ENCODE measurements around the gene CRACDL. TPM values are rescaled to one million over a fixed set of nuclear protein-coding genes. Genes with fewer than 3 reads are reported as not detected.

The CRACDL gene
- total RNA-seq, 1 experiment from 2014 or later: 3.1 TPM

- DNase-seq (ENCODE audit: low spot score): no peak
Measured at GRCh38 chr2:98859323-98859722, 76.7 kb downstream of the CRACDL start.

- DNase-seq (ENCODE audit: low spot score): no peak
Measured at GRCh38 chr2:98857001-98857400, 79.0 kb downstream of the CRACDL start.

GRCh38 chr2:98854682-98855081, 81.3 kb downstream of the CRACDL start:
- no peak for DNase-seq (ENCODE audit: low spot score)

- DNase-seq (ENCODE audit: low spot score): no peak
Measured at GRCh38 chr2:98852932-98853331, 83.1 kb downstream of the CRACDL start.

- no peak for DNase-seq (ENCODE audit: low spot score)
Measured at GRCh38 chr2:98850074-98850473, 86.0 kb downstream of the CRACDL start.

GRCh38 chr2:98849113-98849512, 86.9 kb downstream of the CRACDL start:
- DNase-seq (ENCODE audit: low spot score): no peak

- DNase-seq (ENCODE audit: low spot score): no peak
Measured at GRCh38 chr2:98847853-98848252, 88.2 kb downstream of the CRACDL start.

GRCh38 chr2:98846041-98846440, 90.0 kb downstream of the CRACDL start:
- DNase-seq (ENCODE audit: low spot score): no peak

- no peak for DNase-seq (ENCODE audit: low spot score)
Measured at GRCh38 chr2:98842136-98842535, 93.9 kb downstream of the CRACDL start.

- peak; percentile 14 for DNase-seq (ENCODE audit: low spot score)
Measured at GRCh38 chr2:98839292-98839691, 96.7 kb downstream of the CRACDL start.

GRCh38 chr2:98835831-98836385, 100.1 kb downstream of the CRACDL start:
- no peak for DNase-seq (ENCODE audit: low spot score)

- DNase-seq (ENCODE audit: low spot score): no peak
Measured at GRCh38 chr2:98833917-98834263, 102.1 kb downstream of the CRACDL start.

GRCh38 chr2:98833172-98833916, 102.7 kb downstream of the CRACDL start:
- no peak for DNase-seq (ENCODE audit: low spot score)

GRCh38 chr2:98832172-98832571, 103.9 kb downstream of the CRACDL start:
- DNase-seq (ENCODE audit: low spot score): no peak

- DNase-seq (ENCODE audit: low spot score): no peak
Measured at GRCh38 chr2:98830571-98831145, 105.4 kb downstream of the CRACDL start.

GRCh38 chr2:98829581-98830270, 106.3 kb downstream of the CRACDL start:
- peak; percentile 21 for DNase-seq (ENCODE audit: low spot score)

- DNase-seq (ENCODE audit: low spot score): no peak
Measured at GRCh38 chr2:98828793-98829371, 107.1 kb downstream of the CRACDL start.

GRCh38 chr2:98828369-98828744, 107.7 kb downstream of the CRACDL start:
- no peak for DNase-seq (ENCODE audit: low spot score)

- DNase-seq (ENCODE audit: low spot score): no peak
Measured at GRCh38 chr2:98827625-98828368, 108.2 kb downstream of the CRACDL start.

- DNase-seq (ENCODE audit: low spot score): no peak
Measured at GRCh38 chr2:98826856-98827255, 109.2 kb downstream of the CRACDL start.

- DNase-seq (ENCODE audit: low spot score): no peak
Measured at GRCh38 chr2:98825858-98826257, 110.2 kb downstream of the CRACDL start.

- DNase-seq (ENCODE audit: low spot score): no peak
Measured at GRCh38 chr2:98825404-98825803, 110.6 kb downstream of the CRACDL start.

All from A172 (cell line).